K562 (cell line): ENCODE results near the gene ABCD3. TPM values are rescaled to one million over a fixed set of nuclear protein-coding genes. Genes with fewer than 3 reads are reported as not detected.
A peak's percentile ranks its signal among the peaks of the same experiment; 100 is the strongest.

Experiments used
- CCNT2 ChIP-seq: IDR thresholded peaks from 2 replicates; pipeline ENCODE4 v1.6.1; 2011; ENCODE audit warnings: borderline replicate concordance, low read depth, mild to moderate bottlenecking, moderate library complexity, mixed read lengths, low read length; ENCODE audit not compliant: insufficient read length; ENCODE audit errors: extremely low read depth
- CXXC5 ChIP-seq: fragments of 250-450 bp; sonication (Bioruptor Pico); IDR thresholded peaks from 2 replicates; pipeline ENCODE4 v1.8.0; 2022; ENCODE audit warnings: inconsistent platforms, mild to moderate bottlenecking, moderate library complexity
- ETV5 ChIP-seq: sonication (generic); formaldehyde crosslinking; IDR thresholded peaks from 2 replicates; pipeline ENCODE4 v1.4.0; 2020; ENCODE audit warnings: low read depth, mild to moderate bottlenecking, missing genetic modification reagents
- FOXK2 ChIP-seq, 2 experiments: fragments of 450-650 bp; IDR thresholded peaks in 1 of 2; conservative IDR thresholded peaks in 1 of 2; 2 replicates each; pipeline ENCODE4 v1.6.1; 2016; ENCODE audit warnings: low read depth in 2 of 2, mild to moderate bottlenecking in 1 of 2
- GATAD2B ChIP-seq: fragments of 450-650 bp; IDR thresholded peaks from 2 replicates; pipeline ENCODE4 v1.6.1; 2017; ENCODE audit warnings: mild to moderate bottlenecking, borderline replicate concordance
- GTF2E2 ChIP-seq: fragments of 200-800 bp; sonication (Bioruptor generic); IDR thresholded peaks from 2 replicates; pipeline ENCODE4 v1.6.1; 2016; ENCODE audit warnings: missing genetic modification characterization, missing compliant biosample characterization
- HNRNPK ChIP-seq: fragments of 200-400 bp; formaldehyde crosslinking; IDR thresholded peaks from one replicate; pipeline ENCODE4 v1.6.1; 2018; ENCODE audit warnings: mild to moderate bottlenecking, low read depth, low read length; ENCODE audit not compliant: poor library complexity, severe bottlenecking
- KLF16 ChIP-seq: IDR thresholded peaks from 2 replicates; pipeline ENCODE4 v1.6.1; 2016; ENCODE audit warnings: antibody characterized with exemption
- MEIS2 ChIP-seq: fragments of 450-650 bp; IDR thresholded peaks from 2 replicates; pipeline ENCODE4 v1.6.1; 2014; ENCODE audit warnings: mild to moderate bottlenecking; ENCODE audit not compliant: partially characterized antibody
- NFRKB ChIP-seq: fragments of 450-650 bp; IDR thresholded peaks from 2 replicates; pipeline ENCODE4 v1.6.1; 2016; ENCODE audit warnings: low read depth
- PCBP1 ChIP-seq: fragments of 200-400 bp; formaldehyde crosslinking; IDR thresholded peaks from 2 replicates; pipeline ENCODE4 v1.6.1; 2018; ENCODE audit warnings: mild to moderate bottlenecking, low read depth, low read length; ENCODE audit not compliant: poor library complexity, severe bottlenecking
- POLR3G ChIP-seq: IDR thresholded peaks from 2 replicates; pipeline ENCODE4 v1.6.1; 2011; ENCODE audit not compliant: insufficient read length, insufficient replicate concordance; ENCODE audit errors: extremely low read depth
- SMARCB1 ChIP-seq: IDR thresholded peaks from 2 replicates; pipeline ENCODE4 v1.6.1; 2011; ENCODE audit warnings: improper control_type of control experiment, low read depth; ENCODE audit not compliant: insufficient read length
- SP1 ChIP-seq: sonication (generic); formaldehyde crosslinking; IDR thresholded peaks from 2 replicates; pipeline ENCODE4 v1.8.1; 2022; ENCODE audit warnings: mild to moderate bottlenecking, missing genetic modification reagents
- TAF1 ChIP-seq: IDR thresholded peaks from 2 replicates; pipeline ENCODE4 v1.6.1; 2011; ENCODE audit warnings: mild to moderate bottlenecking, low read length, moderate library complexity; ENCODE audit not compliant: insufficient read depth, control insufficient read depth, severe bottlenecking; ENCODE audit errors: extremely low read depth
- TRIM24 ChIP-seq, 2 experiments: fragments of 450-650 bp; IDR thresholded peaks; 2 replicates each; pipeline ENCODE4 v1.6.1; 2016
- polyA plus RNA-seq, 8 experiments: library from polyadenylated mRNA; depleted of rRNA in 4 of 8; stranded (reverse) in 5 of 8; unstranded in 3 of 8; fragments of >200 nt; fragmentation: Nextera tagmentation in 2 of 8; fragmentation: Illumina TruSeq in 1 of 8; extraction: Ambion mirVana in 2 of 8; extraction: Trizol in 1 of 8; gene quantifications; 2 replicates each; pipeline versions ENCODE4 v1.2.1 to v1.2.3, GENCODE V29; 2011 to 2014; ENCODE audit warnings: inconsistent platforms in 1 of 8, missing spikeins in 1 of 8
- total RNA-seq, 7 experiments: library from RNA; depleted of rRNA in 6 of 7; stranded (reverse); fragments of >200 nt in 6 of 7; fragmentation: Illumina TruSeq in 2 of 7; extraction: Trizol in 2 of 7; gene quantifications; 2 replicates each; pipeline versions ENCODE4 v1.2.1 to v1.2.3, GENCODE V29; 2011 to 2021; ENCODE audit warnings: low replicate concordance in 1 of 7
- TF ChIP-seq, protein P1 (sequence below): fragments of 250-450 bp; sonication (Bioruptor Pico); IDR thresholded peaks from 2 replicates; pipeline ENCODE4 v1.8.0; 2021; ENCODE audit warnings: mild to moderate bottlenecking, moderate library complexity
- TF ChIP-seq, protein P2 (sequence below): fragments of 450-650 bp; formaldehyde crosslinking; IDR thresholded peaks from 2 replicates; pipeline ENCODE4 v1.4.0; 2020; ENCODE audit warnings: mild to moderate bottlenecking, moderate library complexity
- TF ChIP-seq, protein P3 (sequence below): sonication (generic); formaldehyde crosslinking; IDR thresholded peaks from 2 replicates; pipeline ENCODE4 v1.8.1; 2023; ENCODE audit warnings: mild to moderate bottlenecking, missing genetic modification reagents
- TF ChIP-seq, protein P4 (sequence below): sonication (generic); formaldehyde crosslinking; IDR thresholded peaks from 2 replicates; pipeline ENCODE4 v1.8.0; 2022; ENCODE audit warnings: mild to moderate bottlenecking, missing genetic modification reagents

ABCD3 gene
- total and polyA plus RNA-seq, 9 of the 15 experiments (the other 6 are each of a cell fraction or from before 2014, with no cell fraction given) = 11.0 to 30.7 (median 15.5) TPM

DNA sequence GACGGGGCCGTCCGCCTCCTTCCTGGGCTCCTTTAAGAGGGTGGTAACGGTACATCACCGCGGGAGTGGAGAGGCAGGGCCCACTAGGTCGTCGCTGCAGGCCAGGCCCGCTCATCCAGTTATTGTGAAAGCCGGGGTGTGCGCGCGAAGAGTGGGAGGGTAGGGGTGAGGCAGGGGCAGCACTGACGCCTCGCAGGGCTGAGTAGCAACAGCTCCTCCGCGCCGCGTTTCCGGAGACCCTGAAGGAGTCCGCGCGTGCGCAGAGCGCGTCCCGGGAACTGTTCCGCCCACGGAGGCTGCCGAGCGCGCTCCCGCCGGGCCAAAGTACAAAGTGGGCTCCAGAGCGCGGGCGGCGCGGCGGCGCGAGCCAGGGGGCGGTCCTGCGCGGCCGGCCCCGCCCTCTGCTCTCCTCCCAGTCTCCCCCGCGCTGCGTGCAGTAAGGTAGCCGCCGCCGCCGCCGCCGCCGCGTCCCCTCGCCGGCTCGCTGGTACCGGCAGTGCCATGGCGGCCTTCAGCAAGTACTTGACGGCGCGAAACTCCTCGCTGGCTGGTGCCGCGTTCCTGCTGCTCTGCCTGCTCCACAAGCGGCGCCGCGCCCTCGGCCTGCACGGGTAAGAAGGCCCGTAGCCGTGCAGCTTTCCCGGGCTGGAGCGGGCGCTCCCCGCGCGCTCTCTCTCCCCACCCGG is at the start of gene ABCD3 (continued):
- TF ChIP-seq GTF2E2 (tag) (0 out of 2 replicates have a peak, but pooled peaks have one; percentile 13), NFRKB (no peak), PCBP1 (peak; percentile 87), SMARCB1 (no peak), TRIM24 (IDR thresholded peaks at IDR 0.05) (peak; percentile 32 to 45; a peak in 1 of 4 replicates), HNRNPK (no peak), KLF16 (no peak), POLR3G (no peak), CXXC5 (CRISPR knock-in tag) (peak; percentile 82), CCNT2 (peak; percentile 81), TAF1 (peak; percentile 76), GATAD2B (peak; percentile 66; the same call in 1 of the 2 replicates), FOXK2 (conservative IDR thresholded peaks at IDR 0.05 in 1 of 2, IDR thresholded peaks at IDR 0.05 in 1 of 2; ENCODE audit: low read depth in 2 of 2) (peak; percentile 59 to 69; a peak in 3 of 4 replicates), SP1 (CRISPR knock-in tag) (peak; percentile 29; the same call in 1 of the 2 replicates), ETV5 (0 out of 2 replicates have a peak, but pooled peaks have one; percentile 55), MEIS2 (peak; percentile 86)
- TF ChIP-seq, protein P1, sequence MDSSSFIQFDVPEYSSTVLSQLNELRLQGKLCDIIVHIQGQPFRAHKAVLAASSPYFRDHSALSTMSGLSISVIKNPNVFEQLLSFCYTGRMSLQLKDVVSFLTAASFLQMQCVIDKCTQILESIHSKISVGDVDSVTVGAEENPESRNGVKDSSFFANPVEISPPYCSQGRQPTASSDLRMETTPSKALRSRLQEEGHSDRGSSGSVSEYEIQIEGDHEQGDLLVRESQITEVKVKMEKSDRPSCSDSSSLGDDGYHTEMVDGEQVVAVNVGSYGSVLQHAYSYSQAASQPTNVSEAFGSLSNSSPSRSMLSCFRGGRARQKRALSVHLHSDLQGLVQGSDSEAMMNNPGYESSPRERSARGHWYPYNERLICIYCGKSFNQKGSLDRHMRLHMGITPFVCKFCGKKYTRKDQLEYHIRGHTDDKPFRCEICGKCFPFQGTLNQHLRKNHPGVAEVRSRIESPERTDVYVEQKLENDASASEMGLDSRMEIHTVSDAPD (CRISPR knock-in tag) = no peak
- TF ChIP-seq, protein P2, sequence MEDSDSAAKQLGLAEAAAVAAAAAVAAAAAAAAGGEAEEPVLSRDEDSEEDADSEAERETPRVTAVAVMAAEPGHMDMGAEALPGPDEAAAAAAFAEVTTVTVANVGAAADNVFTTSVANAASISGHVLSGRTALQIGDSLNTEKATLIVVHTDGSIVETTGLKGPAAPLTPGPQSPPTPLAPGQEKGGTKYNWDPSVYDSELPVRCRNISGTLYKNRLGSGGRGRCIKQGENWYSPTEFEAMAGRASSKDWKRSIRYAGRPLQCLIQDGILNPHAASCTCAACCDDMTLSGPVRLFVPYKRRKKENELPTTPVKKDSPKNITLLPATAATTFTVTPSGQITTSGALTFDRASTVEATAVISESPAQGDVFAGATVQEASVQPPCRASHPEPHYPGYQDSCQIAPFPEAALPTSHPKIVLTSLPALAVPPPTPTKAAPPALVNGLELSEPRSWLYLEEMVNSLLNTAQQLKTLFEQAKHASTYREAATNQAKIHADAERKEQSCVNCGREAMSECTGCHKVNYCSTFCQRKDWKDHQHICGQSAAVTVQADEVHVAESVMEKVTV (CRISPR knock-in tag) = no peak
- TF ChIP-seq, protein P3, sequence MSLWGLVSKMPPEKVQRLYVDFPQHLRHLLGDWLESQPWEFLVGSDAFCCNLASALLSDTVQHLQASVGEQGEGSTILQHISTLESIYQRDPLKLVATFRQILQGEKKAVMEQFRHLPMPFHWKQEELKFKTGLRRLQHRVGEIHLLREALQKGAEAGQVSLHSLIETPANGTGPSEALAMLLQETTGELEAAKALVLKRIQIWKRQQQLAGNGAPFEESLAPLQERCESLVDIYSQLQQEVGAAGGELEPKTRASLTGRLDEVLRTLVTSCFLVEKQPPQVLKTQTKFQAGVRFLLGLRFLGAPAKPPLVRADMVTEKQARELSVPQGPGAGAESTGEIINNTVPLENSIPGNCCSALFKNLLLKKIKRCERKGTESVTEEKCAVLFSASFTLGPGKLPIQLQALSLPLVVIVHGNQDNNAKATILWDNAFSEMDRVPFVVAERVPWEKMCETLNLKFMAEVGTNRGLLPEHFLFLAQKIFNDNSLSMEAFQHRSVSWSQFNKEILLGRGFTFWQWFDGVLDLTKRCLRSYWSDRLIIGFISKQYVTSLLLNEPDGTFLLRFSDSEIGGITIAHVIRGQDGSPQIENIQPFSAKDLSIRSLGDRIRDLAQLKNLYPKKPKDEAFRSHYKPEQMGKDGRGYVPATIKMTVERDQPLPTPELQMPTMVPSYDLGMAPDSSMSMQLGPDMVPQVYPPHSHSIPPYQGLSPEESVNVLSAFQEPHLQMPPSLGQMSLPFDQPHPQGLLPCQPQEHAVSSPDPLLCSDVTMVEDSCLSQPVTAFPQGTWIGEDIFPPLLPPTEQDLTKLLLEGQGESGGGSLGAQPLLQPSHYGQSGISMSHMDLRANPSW = no peak
- TF ChIP-seq, protein P4, sequence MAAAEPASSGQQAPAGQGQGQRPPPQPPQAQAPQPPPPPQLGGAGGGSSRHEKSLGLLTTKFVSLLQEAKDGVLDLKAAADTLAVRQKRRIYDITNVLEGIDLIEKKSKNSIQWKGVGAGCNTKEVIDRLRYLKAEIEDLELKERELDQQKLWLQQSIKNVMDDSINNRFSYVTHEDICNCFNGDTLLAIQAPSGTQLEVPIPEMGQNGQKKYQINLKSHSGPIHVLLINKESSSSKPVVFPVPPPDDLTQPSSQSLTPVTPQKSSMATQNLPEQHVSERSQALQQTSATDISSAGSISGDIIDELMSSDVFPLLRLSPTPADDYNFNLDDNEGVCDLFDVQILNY (CRISPR knock-in tag) = peak; percentile 7; the same call in 1 of the 2 replicates
